HepG2 (cell line): ENCODE data around the gene ZNF658. TPM values are rescaled to one million over a fixed set of nuclear protein-coding genes. Genes with fewer than 3 reads are reported as not detected.
"Not testable (repeated sequence)": the region's sequence is repeated elsewhere in the genome, so short reads cannot be mapped to it uniquely, and the experiment has no call there.

Source experiments
- ATAC-seq: fragments of 200-7000 bp; cut with Tn5 transposase; 3 replicates; pipeline ENCODE4 v1.9.1; 2020; ENCODE audit warnings: mild to moderate bottlenecking, moderate library complexity
- Bru-seq: library from RNA; stranded (reverse); fragments of 400-500 nt; gene quantifications from one replicate; lab custom pipeline; 2021; lab: Mats Ljungman, UMichigan
- BruChase-seq, 2 experiments: library from RNA; stranded (reverse); fragments of 400-500 nt; gene quantifications; one replicate each; lab custom pipeline; 2021; lab: Mats Ljungman, UMichigan
- BruUV-seq: library from RNA; stranded (reverse); fragments of 400-500 nt; replicated peaks from 2 replicates; lab custom pipeline; 2021; lab: Mats Ljungman, UMichigan
- CTCF ChIA-PET: fragments of 300-600 bp; formaldehyde crosslinking; extraction: SDS; loops from one replicate; lab custom pipeline; 2021; ENCODE audit warnings: low total read pairs, inconsistent platforms, low intra/inter-chr PET ratio; lab: Yijun Ruan, JAX
- POLR2A ChIA-PET: fragments of 350-600 bp; sonication (Branson Sonifier 250); formaldehyde crosslinking; loops from one replicate; lab custom pipeline; 2020; ENCODE audit warnings: antibody characterized with exemption, inconsistent platforms; lab: Yijun Ruan, JAX
- DNase-seq: peaks from one replicate; pipeline ENCODE4 v3.0.0-alpha.2; 2015; ENCODE audit warnings: low spot score
- FAIRE-seq: peaks from 3 replicates; lab custom pipeline; 2011; peaks lifted over from hg19 to GRCh38; lab: Jason Lieb, UNC
- H2AFZ ChIP-seq: one replicate; pipeline ENCODE4 v1.6.1; 2011; ENCODE audit warnings: low read length, inconsistent platforms
- H3K27ac ChIP-seq: fragments of 300-600 bp; 3 replicates; pipeline ENCODE4 v1.8.0; 2011; ENCODE audit warnings: mixed run types, mild to moderate bottlenecking, mixed read lengths, low read length, inconsistent platforms; ENCODE audit not compliant: insufficient read depth; ENCODE audit errors: extremely low read length
- H3K27me3 ChIP-seq, 2 experiments: fragments of 200-600 bp in 1 of 2; 2 replicates in 1 of 2; 3 replicates in 1 of 2; pipeline versions ENCODE4 v1.6.0 to v1.8.0; 2011; ENCODE audit warnings: low read length in 2 of 2, mild to moderate bottlenecking in 2 of 2, moderate library complexity in 2 of 2, inconsistent platforms in 1 of 2; ENCODE audit not compliant: insufficient read depth in 2 of 2, control insufficient read depth in 1 of 2
- H3K36me3 ChIP-seq, 2 experiments: fragments of 200-600 bp in 1 of 2; replicated peaks in 1 of 2; 2 replicates in 1 of 2; 3 replicates in 1 of 2; pipeline versions ENCODE4 v1.5.1 to v1.8.0; 2011; ENCODE audit warnings: low read length in 2 of 2, inconsistent platforms in 1 of 2; ENCODE audit not compliant: insufficient read depth in 2 of 2, control insufficient read depth in 1 of 2
- H3K4me1 ChIP-seq: 2 replicates; pipeline ENCODE4 v1.5.1; 2012; ENCODE audit warnings: low read length, inconsistent platforms; ENCODE audit not compliant: insufficient read depth
- H3K4me2 ChIP-seq: 2 replicates; pipeline ENCODE4 v1.6.0; 2011; ENCODE audit warnings: low read depth, low read length, inconsistent platforms
- H3K4me3 ChIP-seq, 3 experiments: fragments of 200-600 bp in 1 of 3; sonication (generic), shearing (Covaris generic) in 1 of 3; replicated peaks in 1 of 3; 2 replicates each; pipeline ENCODE4 v1.5.1; 2011 to 2016; ENCODE audit warnings: low read length in 3 of 3, inconsistent platforms in 2 of 3, low read depth in 2 of 3, mild to moderate bottlenecking in 2 of 3, control low read depth in 1 of 3, mixed read lengths in 1 of 3; ENCODE audit not compliant: insufficient read depth in 1 of 3
- H3K79me2 ChIP-seq: one replicate; pipeline ENCODE4 v1.6.1; 2011; ENCODE audit warnings: low read length, inconsistent platforms; ENCODE audit not compliant: insufficient read depth
- H3K9ac ChIP-seq: 2 replicates; pipeline ENCODE4 v1.6.0; 2011; ENCODE audit warnings: mild to moderate bottlenecking, low read depth, low read length, inconsistent platforms; ENCODE audit not compliant: insufficient read depth
- H3K9me3 ChIP-seq: 2 replicates; pipeline ENCODE4 v1.5.1; 2012; ENCODE audit warnings: mild to moderate bottlenecking, low read length
- H4K20me1 ChIP-seq: 2 replicates; pipeline ENCODE4 v1.6.0; 2011; ENCODE audit warnings: inconsistent platforms, mild to moderate bottlenecking, low read length, moderate library complexity; ENCODE audit not compliant: insufficient read depth
- GABPA ChIP-seq, 2 experiments: IDR thresholded peaks; 2 replicates each; pipeline ENCODE4 v1.6.1; 2011 to 2016; ENCODE audit warnings: low read depth in 2 of 2, low read length in 1 of 2, missing biosample characterization in 1 of 2, missing genetic modification characterization in 1 of 2
- GATAD2A ChIP-seq: IDR thresholded peaks from 2 replicates; pipeline ENCODE4 v1.6.1; 2016
- HNRNPLL ChIP-seq: fragments of 200-400 bp; formaldehyde crosslinking; IDR thresholded peaks from 2 replicates; pipeline ENCODE4 v1.6.1; 2017; ENCODE audit warnings: mild to moderate bottlenecking, low read depth, low read length; ENCODE audit not compliant: poor library complexity, severe bottlenecking
- KMT2A ChIP-seq: sonication (generic); formaldehyde crosslinking; IDR thresholded peaks from 2 replicates; pipeline ENCODE4 v1.4.0; 2020; ENCODE audit warnings: missing genetic modification reagents
- PHF8 ChIP-seq: sonication (generic); formaldehyde crosslinking; IDR thresholded peaks from 2 replicates; pipeline ENCODE4 v1.5.0; 2020; ENCODE audit warnings: missing genetic modification reagents
- POLR2G ChIP-seq: fragments of 200-400 bp; formaldehyde crosslinking; IDR thresholded peaks from 2 replicates; pipeline ENCODE4 v1.6.1; 2018; ENCODE audit warnings: mild to moderate bottlenecking, low read depth, low read length, moderate library complexity
- RBFOX2 ChIP-seq: fragments of 200-400 bp; formaldehyde crosslinking; IDR thresholded peaks from 2 replicates; pipeline ENCODE4 v1.6.1; 2017; ENCODE audit warnings: low read depth, mild to moderate bottlenecking, low read length
- SAP130 ChIP-seq: IDR thresholded peaks from 2 replicates; pipeline ENCODE4 v1.6.1; 2016; ENCODE audit warnings: low read depth
- THAP11 ChIP-seq: IDR thresholded peaks from 2 replicates; pipeline ENCODE4 v1.6.1; 2016; ENCODE audit warnings: missing biosample characterization, missing genetic modification reagents
- YEATS4 ChIP-seq: sonication (generic); formaldehyde crosslinking; IDR thresholded peaks from 2 replicates; pipeline ENCODE4 v1.4.0; 2020; ENCODE audit warnings: missing genetic modification reagents, borderline replicate concordance
- ZNF574 ChIP-seq: sonication (generic); formaldehyde crosslinking; IDR thresholded peaks from 2 replicates; pipeline ENCODE4 v1.4.0; 2020; ENCODE audit warnings: missing genetic modification reagents
- WGBS: methylation state at CpG from one replicate; pipeline ENCODE4 v1.1.6; 2017; ENCODE audit warnings: low lambda C conversion rate; 5-methylcytosine and 5-hydroxymethylcytosine counted together
- in situ Hi-C: cut with HindIII; loops from 2 replicates; pipeline ENCODE4 v1.10.0; 2017; ENCODE audit warnings: low pct_unique_long_range_greater_than_20kb; ENCODE audit not compliant: extremely low pct_ligation_motif_present
- intact Hi-C: fragments of 100-400 bp; cut with micrococcal nuclease; formaldehyde crosslinking; loops from one replicate; pipeline ENCODE4 v1.10.0; 2022; ENCODE audit not compliant: unreplicated experiment
- long read RNA-seq, 2 experiments: library from RNA in 1 of 2; library from polyadenylated mRNA in 1 of 2; stranded (forward) in 1 of 2; unstranded in 1 of 2; transcript quantifications; one replicate each; pipeline ENCODE4 v2.0.0, GENCODE V29; 2019 to 2022
- polyA minus RNA-seq, 3 experiments: library from RNA; depleted of rRNA, polyadenylated mRNA; stranded (reverse); fragments of >200 nt; gene quantifications; 2 replicates each; pipeline ENCODE4 v1.2.3, GENCODE V29; 2011; ENCODE audit warnings: low replicate concordance in 1 of 3
- polyA plus RNA-seq, 8 experiments: library from polyadenylated mRNA; depleted of rRNA in 3 of 8; stranded (reverse) in 7 of 8; unstranded in 1 of 8; fragments of >200 nt; fragmentation: Illumina TruSeq in 4 of 8; extraction: Trizol in 4 of 8; gene quantifications; 2 replicates each; pipeline versions ENCODE4 v1.2.1 to v1.2.3, GENCODE V29; 2011 to 2016; ENCODE audit warnings: low read depth in 4 of 8, missing spikeins in 1 of 8, mixed read lengths in 1 of 8; ENCODE audit not compliant: insufficient read depth in 1 of 8
- total RNA-seq, 5 experiments: library from RNA; depleted of rRNA; stranded (reverse); fragments of >200 nt; fragmentation: Illumina TruSeq; extraction: Trizol; gene quantifications; 2 replicates each; pipeline ENCODE4 v1.2.3, GENCODE V29; 2016; ENCODE audit warnings: low read depth in 1 of 5
- TF ChIP-seq, protein P1 (sequence below): sonication (generic); formaldehyde crosslinking; IDR thresholded peaks from 2 replicates; pipeline ENCODE4 v1.9.0; 2022; ENCODE audit warnings: missing genetic modification reagents, mild to moderate bottlenecking, borderline replicate concordance

The ZNF658 gene
- total RNA-seq (2016; rRNA removed; fragmentation: Illumina TruSeq; extraction: Trizol) (3.5 and 4.4 TPM in 2 replicates), polyA plus RNA-seq (2011; rRNA removed) (0.73 and 0.91 TPM in 2 replicates), polyA minus RNA-seq (2011; rRNA and poly(A)+ RNA removed; ENCODE audit: low replicate concordance) (1.0 and 1.3 TPM in 2 replicates), Bru-seq, nascent RNA (percentile 47 among the genes with signal in this experiment), BruChase-seq, experiment 1, labeled RNA remaining after a 6-hour chase (percentile 33 among the genes with signal in this experiment), BruChase-seq, experiment 2, labeled RNA remaining after a 2-hour chase (percentile 36 among the genes with signal in this experiment)
- total RNA-seq (2016; cell fraction: cytosol; rRNA removed; fragmentation: Illumina TruSeq; extraction: Trizol; ENCODE audit: low read depth) = 0.44 and 0.81 TPM in 2 replicates
- 3.3 and 4.5 TPM in 2 replicates for total RNA-seq (2016; cell fraction: insoluble cytoplasmic fraction; rRNA removed; fragmentation: Illumina TruSeq; extraction: Trizol)
- 1.5 and 1.6 TPM in 2 replicates for total RNA-seq (2016; cell fraction: membrane; rRNA removed; fragmentation: Illumina TruSeq; extraction: Trizol)
- 4.5 and 5.4 TPM in 2 replicates for total RNA-seq (2016; cell fraction: nucleus; rRNA removed; fragmentation: Illumina TruSeq; extraction: Trizol)
- 0.30 and 0.36 TPM in 2 replicates for polyA plus RNA-seq (2011; cell fraction: cytosol; rRNA removed)
- polyA plus RNA-seq (2011; cell fraction: nucleus; rRNA removed) = 0.66 and 0.69 TPM in 2 replicates
- polyA plus RNA-seq (2012) = 0.63 and 0.68 TPM in 2 replicates
- 0.21 and 0.29 TPM in 2 replicates for polyA plus RNA-seq (2016; cell fraction: cytosol; fragmentation: Illumina TruSeq; extraction: Trizol; ENCODE audit: low read depth)
- 1.8 and 2.2 TPM in 2 replicates for polyA plus RNA-seq (2016; cell fraction: insoluble cytoplasmic fraction; fragmentation: Illumina TruSeq; extraction: Trizol; ENCODE audit: low read depth)
- polyA plus RNA-seq (2016; cell fraction: membrane; fragmentation: Illumina TruSeq; extraction: Trizol; ENCODE audit: low read depth) = 0.64 and 0.68 TPM in 2 replicates
- 3.3 and 3.6 TPM in 2 replicates for polyA plus RNA-seq (2016; cell fraction: nucleus; fragmentation: Illumina TruSeq; extraction: Trizol; ENCODE audit: insufficient read depth, low read depth)
- polyA minus RNA-seq (2011; cell fraction: cytosol; rRNA and poly(A)+ RNA removed) = 0.79 and 1.1 TPM in 2 replicates
- 4.4 and 6.6 TPM in 2 replicates for polyA minus RNA-seq (2011; cell fraction: nucleus; rRNA and poly(A)+ RNA removed)
- long read RNA-seq, experiment 1 = 0 reads
- long read RNA-seq, experiment 2, partial matches to known transcripts = 1 of 2 reads
- long read RNA-seq, experiment 2, other reads (novel, unspliced or antisense) = 1 of 2 reads

GRCh38 chr9:66900490-66901131 is at the start of gene ZNF658:
Gene ZNF658, plus strand, starts transcription at chr9:66900725. Its CDS starts 2,837 bp downstream, at chr9:66903562.
- under 1% methylated on average over 17 of the region's 46 CpGs for WGBS
- H3K4me1 ChIP-seq, H4K20me1 ChIP-seq, FAIRE-seq, H3K9me3 ChIP-seq, H3K27me3 ChIP-seq, H3K36me3 ChIP-seq, in situ Hi-C loops, CTCF ChIA-PET, BruUV-seq, H3K27ac ChIP-seq, H3K79me2 ChIP-seq, intact Hi-C loops, POLR2A ChIA-PET: not testable (repeated sequence)
- DNase-seq = peak; percentile 77
- Histone ChIP-seq H3K4me2 (peak within 1 kb of the TSS; percentile 58), H2AFZ (peak within 1 kb of the TSS; percentile 54), H3K4me3 (peak within 1 kb of the TSS; percentile 12 to 55 (median 54); a peak in 5 of 6 replicates), H3K9ac (peak within 1 kb of the TSS; percentile 46; the same call in 1 of the 2 replicates)
- ATAC-seq = peak; percentile 99
- TF ChIP-seq, protein P1, sequence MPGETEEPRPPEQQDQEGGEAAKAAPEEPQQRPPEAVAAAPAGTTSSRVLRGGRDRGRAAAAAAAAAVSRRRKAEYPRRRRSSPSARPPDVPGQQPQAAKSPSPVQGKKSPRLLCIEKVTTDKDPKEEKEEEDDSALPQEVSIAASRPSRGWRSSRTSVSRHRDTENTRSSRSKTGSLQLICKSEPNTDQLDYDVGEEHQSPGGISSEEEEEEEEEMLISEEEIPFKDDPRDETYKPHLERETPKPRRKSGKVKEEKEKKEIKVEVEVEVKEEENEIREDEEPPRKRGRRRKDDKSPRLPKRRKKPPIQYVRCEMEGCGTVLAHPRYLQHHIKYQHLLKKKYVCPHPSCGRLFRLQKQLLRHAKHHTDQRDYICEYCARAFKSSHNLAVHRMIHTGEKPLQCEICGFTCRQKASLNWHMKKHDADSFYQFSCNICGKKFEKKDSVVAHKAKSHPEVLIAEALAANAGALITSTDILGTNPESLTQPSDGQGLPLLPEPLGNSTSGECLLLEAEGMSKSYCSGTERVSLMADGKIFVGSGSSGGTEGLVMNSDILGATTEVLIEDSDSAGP = peak; percentile 37; the same call in 1 of the 2 replicates
- TF ChIP-seq YEATS4 (CRISPR knock-in tag) (peak; percentile 32; the same call in 1 of the 2 replicates), GABPA (IDR thresholded peaks at IDR 0.05; ENCODE audit: low read depth, low read length) (0 out of 2 replicates have a peak, but pooled peaks have one; percentile 7), GABPA (CRISPR knock-in tag; IDR thresholded peaks at IDR 0.05; ENCODE audit: low read depth) (peak; percentile 78), RBFOX2 (peak; percentile 54), POLR2G (0 out of 2 replicates have a peak, but pooled peaks have one; percentile 44), ZNF574 (peak; percentile 51), HNRNPLL (peak; percentile 52), SAP130 (peak; percentile 45; the same call in 1 of the 2 replicates), THAP11 (peak; percentile 95), GATAD2A (0 out of 2 replicates have a peak, but pooled peaks have one; percentile 11), PHF8 (peak; percentile 81), KMT2A (0 out of 2 replicates have a peak, but pooled peaks have one; percentile 18)
